ENCODE data around the gene GNG13. TPM values are rescaled to one million over a fixed set of nuclear protein-coding genes. Genes with fewer than 3 reads are reported as not detected.
"Not testable (repeated sequence)": the region's sequence is repeated elsewhere in the genome, so short reads cannot be mapped to it uniquely, and the experiment has no call there.

Gene GNG13
- total RNA-seq, 2 experiments from 2014 or later = not detected

- Mint-ChIP-seq H3K36me3 (no peaks in the 10 kb centered on the region), H3K27me3 (no peaks in the 10 kb centered on the region), H3K4me3 (no peak overlapping the region), H3K4me1 (no peaks in the 10 kb centered on the region), H3K9me3 (peaks cover 7% of the 10 kb centered on the region), H3K27ac (no peak overlapping the region)
- no peak for ATAC-seq (ENCODE audit: low read depth)
- POLR2A ChIA-PET = no interaction called here
- no peak for DNase-seq
Measured at GRCh38 chr16:839643-840408, 39.3 kb upstream of the GNG13 start.

DNA sequence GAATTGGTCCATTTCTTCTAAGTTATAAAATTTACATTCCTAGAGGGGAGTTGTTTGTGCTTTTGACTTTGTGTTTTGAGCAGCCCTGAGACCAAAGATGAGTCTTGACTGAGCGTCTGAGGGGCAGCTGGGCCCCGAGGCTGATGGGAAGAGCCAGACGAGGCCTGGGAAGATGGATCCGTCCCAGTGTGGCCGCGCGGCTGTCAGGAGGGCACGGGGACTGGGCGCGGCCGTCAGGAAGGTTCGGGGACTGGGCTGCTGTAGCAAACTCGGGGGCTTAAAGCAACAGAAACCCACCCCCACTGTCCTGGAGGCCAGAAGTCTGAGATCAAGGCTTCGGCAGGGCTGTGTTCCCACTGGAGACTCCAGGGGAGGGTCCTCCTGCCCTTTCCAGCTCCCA lies 38.2 kb upstream of the GNG13 start:
- POLR2A ChIA-PET = no interaction called here
- Mint-ChIP-seq H3K27me3 (no peaks in the 10 kb centered on the region), H3K36me3 (no peaks in the 10 kb centered on the region), H3K4me3 (no peak overlapping the region), H3K9me3 (peaks cover 7% of the 10 kb centered on the region), H3K27ac (no peak overlapping the region), H3K4me1 (no peaks in the 10 kb centered on the region)
- no peak for ATAC-seq (ENCODE audit: low read depth)
- DNase-seq = no peak

DNA sequence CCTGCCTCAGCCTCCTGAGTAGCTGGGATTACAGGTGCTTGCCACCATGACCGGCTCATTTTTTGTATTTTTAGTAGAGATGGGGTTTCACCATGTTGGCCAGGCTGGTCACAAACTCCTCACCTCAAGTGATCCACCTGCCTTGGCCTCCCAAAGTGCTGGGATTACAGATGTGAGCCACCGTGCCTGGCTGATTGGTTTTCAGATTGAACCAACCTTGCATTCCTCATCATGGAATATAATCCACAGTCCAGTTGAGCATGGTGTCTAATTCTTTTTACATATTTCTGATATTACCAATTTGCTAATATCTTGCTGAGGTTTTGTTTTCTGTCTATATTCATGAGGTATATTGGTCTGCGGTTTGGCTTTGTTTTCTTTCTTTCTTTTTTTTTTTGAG lies 36.3 kb upstream of the GNG13 start:
- H3K36me3 Mint-ChIP-seq; H3K4me3 Mint-ChIP-seq; POLR2A ChIA-PET; H3K27ac Mint-ChIP-seq; H3K9me3 Mint-ChIP-seq; H3K4me1 Mint-ChIP-seq; H3K27me3 Mint-ChIP-seq; ATAC-seq (ENCODE audit: low read depth); DNase-seq: not testable (repeated sequence)

- no peaks in the 10 kb centered on the region for H3K4me1 Mint-ChIP-seq
- no peak overlapping the region for H3K27ac Mint-ChIP-seq
- POLR2A ChIA-PET = no interaction called here
- ATAC-seq (ENCODE audit: low read depth) (no peak), DNase-seq (no peak)
- no peaks in the 10 kb centered on the region for H3K36me3 Mint-ChIP-seq
- peaks cover 7% of the 10 kb centered on the region for H3K9me3 Mint-ChIP-seq
- no peaks in the 10 kb centered on the region for H3K27me3 Mint-ChIP-seq
- H3K4me3 Mint-ChIP-seq = no peak overlapping the region
Measured at GRCh38 chr16:836221-836620, 35.7 kb upstream of the GNG13 start.

DNA sequence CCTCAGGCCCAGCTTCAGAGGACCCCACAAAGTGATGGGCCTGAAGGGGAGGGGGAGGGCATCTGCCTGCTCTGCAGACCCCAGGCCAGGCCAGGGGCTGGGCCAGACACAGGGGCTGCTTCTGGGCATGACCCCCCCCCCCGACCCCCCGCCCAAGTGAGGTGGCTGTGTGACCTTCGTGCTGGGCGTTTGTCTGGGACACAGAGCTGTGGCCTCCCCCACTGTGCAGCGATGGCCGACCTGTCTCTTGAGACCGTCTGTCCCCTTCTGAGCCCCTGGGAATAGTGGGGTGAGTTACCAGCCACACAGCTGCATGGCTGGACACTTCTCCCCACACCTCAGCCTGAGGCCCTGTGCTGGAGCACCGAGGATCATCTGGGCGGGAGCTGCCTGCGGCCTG lies 34.8 kb upstream of the GNG13 start:
- POLR2A ChIA-PET = no interaction called here
- no peak for ATAC-seq (ENCODE audit: low read depth)

GRCh38 chr16:833411-833810 lies 32.9 kb upstream of the GNG13 start:
- Mint-ChIP-seq H3K4me3 (no peak overlapping the region), H3K9me3 (peaks cover 7% of the 10 kb centered on the region), H3K27ac (no peak overlapping the region), H3K36me3 (no peaks in the 10 kb centered on the region), H3K27me3 (no peaks in the 10 kb centered on the region), H3K4me1 (no peaks in the 10 kb centered on the region)
- DNase-seq = no peak
- POLR2A ChIA-PET = no interaction called here
- no peak for ATAC-seq (ENCODE audit: low read depth)

More for the DNA sequence above, 34.8 kb upstream of the GNG13 start:
- H3K9me3 Mint-ChIP-seq = peaks cover 7% of the 10 kb centered on the region
- H3K4me3 Mint-ChIP-seq = no peak overlapping the region
- H3K36me3 Mint-ChIP-seq = no peaks in the 10 kb centered on the region
- H3K4me1 Mint-ChIP-seq = no peaks in the 10 kb centered on the region
- H3K27me3 Mint-ChIP-seq = no peaks in the 10 kb centered on the region
- H3K27ac Mint-ChIP-seq = no peak overlapping the region
- no peak for DNase-seq

GRCh38 chr16:832652-833336 lies 32.3 kb upstream of the GNG13 start:
- no peaks in the 10 kb centered on the region for H3K27me3 Mint-ChIP-seq
- H3K4me3 Mint-ChIP-seq = no peak overlapping the region
- H3K9me3 Mint-ChIP-seq = peaks cover 5% of the 10 kb centered on the region
- H3K4me1 Mint-ChIP-seq = no peaks in the 10 kb centered on the region
- no peaks in the 10 kb centered on the region for H3K36me3 Mint-ChIP-seq
- H3K27ac Mint-ChIP-seq = no peak overlapping the region
- POLR2A ChIA-PET = no interaction called here
- no peak for DNase-seq
- ATAC-seq (ENCODE audit: low read depth) = no peak

DNA sequence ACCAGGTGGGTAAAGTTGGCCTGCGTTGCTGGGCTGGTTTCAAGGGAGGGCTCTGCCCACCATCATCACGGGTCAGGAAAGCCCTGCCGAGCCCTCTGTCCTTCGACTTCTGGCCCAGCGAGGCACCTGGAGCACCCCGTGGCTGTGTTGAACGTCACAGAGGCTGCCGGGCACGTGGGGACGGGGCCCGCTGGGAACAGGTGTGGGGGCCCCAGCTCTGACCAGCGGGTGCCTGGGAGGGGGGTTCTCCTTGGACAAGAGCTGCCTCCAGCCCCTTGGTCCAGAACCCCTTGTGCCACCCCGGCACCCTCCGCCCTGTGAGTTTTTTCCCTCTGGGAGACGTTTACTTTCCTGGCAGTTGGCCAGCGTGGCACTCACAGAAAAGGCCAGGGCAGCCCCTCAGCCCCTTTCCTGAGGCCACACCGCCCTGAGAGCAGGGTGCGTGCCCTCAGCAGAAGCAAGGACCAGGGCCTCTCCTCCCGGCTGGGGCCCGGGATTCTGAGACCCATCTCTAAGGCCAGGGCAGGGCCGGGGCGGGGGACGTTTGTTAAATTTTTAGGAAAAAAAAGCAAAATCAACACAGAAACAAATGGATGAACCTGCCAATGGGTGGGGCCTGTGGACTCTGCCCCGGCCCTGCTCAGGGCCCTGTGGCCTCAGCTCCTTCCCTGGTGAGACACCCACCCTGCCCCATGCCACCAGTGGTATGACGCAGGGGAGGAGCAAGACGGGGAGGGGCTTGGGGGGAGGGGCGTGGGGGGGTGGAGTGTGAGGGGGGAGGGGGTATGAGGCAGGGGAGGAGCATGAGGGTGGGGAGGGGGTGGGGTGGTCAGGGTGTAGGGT lies 31.3 kb upstream of the GNG13 start:
- ATAC-seq (ENCODE audit: low read depth) (no peak), DNase-seq (no peak)
- Mint-ChIP-seq H3K27ac (no peak overlapping the region), H3K9me3 (peaks cover 5% of the 10 kb centered on the region), H3K4me3 (no peak overlapping the region), H3K27me3 (no peaks in the 10 kb centered on the region), H3K36me3 (no peaks in the 10 kb centered on the region), H3K4me1 (no peaks in the 10 kb centered on the region)
- POLR2A ChIA-PET = no interaction called here

- POLR2A ChIA-PET = no interaction called here
Measured at GRCh38 chr16:830871-831570, 30.5 kb upstream of the GNG13 start.

DNA sequence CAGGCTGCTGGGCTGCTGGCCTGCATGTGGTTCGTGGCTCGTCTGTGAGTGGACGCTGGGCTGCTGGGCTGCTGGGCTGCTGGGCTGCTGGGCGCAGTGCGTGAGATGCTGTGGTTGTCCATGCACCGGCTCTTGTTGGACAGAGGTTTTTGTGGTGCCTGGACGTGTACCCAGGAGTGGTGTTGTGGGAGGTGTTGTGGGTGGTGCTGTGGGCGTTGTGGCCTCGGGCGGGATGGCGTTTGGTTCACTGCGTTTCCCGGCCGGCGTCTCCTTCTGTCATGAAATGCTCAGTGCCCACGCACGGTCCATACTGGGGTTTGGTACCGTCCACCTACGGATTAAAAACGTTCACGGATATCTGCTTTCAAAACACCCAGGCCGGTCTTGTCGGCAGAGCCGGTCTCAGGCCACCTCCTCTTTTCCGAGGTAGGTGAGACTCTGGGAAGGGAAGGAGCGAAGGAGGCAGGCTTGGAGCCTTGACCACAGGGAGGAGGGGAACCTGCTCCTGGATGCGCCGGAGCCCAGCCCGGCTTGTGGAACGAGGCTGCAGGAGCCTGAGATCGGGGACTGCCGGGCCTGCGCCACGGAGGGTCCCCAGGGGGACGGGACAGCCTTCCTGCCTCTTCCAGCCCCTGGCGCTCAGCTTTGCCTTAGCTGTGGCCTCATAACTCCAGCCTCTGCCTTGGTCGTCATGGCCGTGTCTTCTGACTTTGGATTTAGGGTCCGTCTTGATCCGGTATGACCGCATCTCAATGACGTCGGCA lies 29.8 kb upstream of the GNG13 start:
- H3K27ac Mint-ChIP-seq = no peak overlapping the region
- no peaks in the 10 kb centered on the region for H3K36me3 Mint-ChIP-seq
- no peaks in the 10 kb centered on the region for H3K4me1 Mint-ChIP-seq
- no peaks in the 10 kb centered on the region for H3K9me3 Mint-ChIP-seq
- H3K4me3 Mint-ChIP-seq = no peak overlapping the region
- no peak for ATAC-seq (ENCODE audit: low read depth)
- DNase-seq = no peak
- POLR2A ChIA-PET = no interaction called here
- H3K27me3 Mint-ChIP-seq = no peaks in the 10 kb centered on the region

More at GRCh38 chr16:830871-831570, 30.5 kb upstream of the GNG13 start:
- H3K27me3 Mint-ChIP-seq = no peaks in the 10 kb centered on the region
- H3K36me3 Mint-ChIP-seq = no peaks in the 10 kb centered on the region
- no peak for DNase-seq
- H3K4me1 Mint-ChIP-seq = no peaks in the 10 kb centered on the region
- H3K4me3 Mint-ChIP-seq = no peak overlapping the region
- H3K27ac Mint-ChIP-seq = no peak overlapping the region
- H3K9me3 Mint-ChIP-seq = no peaks in the 10 kb centered on the region
- no peak for ATAC-seq (ENCODE audit: low read depth)

- Mint-ChIP-seq H3K36me3 (no peaks in the 10 kb centered on the region), H3K4me3 (no peak overlapping the region), H3K27ac (no peak overlapping the region), H3K9me3 (no peaks in the 10 kb centered on the region), H3K27me3 (no peaks in the 10 kb centered on the region), H3K4me1 (no peaks in the 10 kb centered on the region)
- DNase-seq (no peak), ATAC-seq (ENCODE audit: low read depth) (no peak)
- POLR2A ChIA-PET = no interaction called here
Measured at GRCh38 chr16:828891-829290, 28.4 kb upstream of the GNG13 start.

DNA sequence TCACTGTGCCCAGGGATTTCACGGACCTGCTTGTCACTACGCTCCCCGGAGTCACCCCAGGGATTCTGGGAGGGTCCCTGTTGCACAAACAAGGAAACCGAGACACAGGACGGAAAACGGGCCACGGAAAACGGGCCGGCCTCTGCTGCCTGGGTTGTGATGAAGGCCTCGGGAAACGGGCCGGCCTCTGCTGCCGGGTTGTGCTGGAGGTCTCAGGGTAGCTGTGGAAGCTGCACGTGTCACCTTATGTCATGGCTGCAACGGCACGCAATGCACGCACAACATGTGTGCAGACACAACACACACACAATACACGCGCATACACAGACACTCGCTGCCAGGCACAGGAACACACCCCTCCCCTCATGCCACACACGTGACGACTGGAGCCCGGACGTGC lies 27.0 kb upstream of the GNG13 start:
- no peaks in the 10 kb centered on the region for H3K4me1 Mint-ChIP-seq
- H3K27me3 Mint-ChIP-seq = no peaks in the 10 kb centered on the region
- no peaks in the 10 kb centered on the region for H3K36me3 Mint-ChIP-seq
- ATAC-seq (ENCODE audit: low read depth) (no peak), DNase-seq (no peak)
- no peaks in the 10 kb centered on the region for H3K9me3 Mint-ChIP-seq
- no peak overlapping the region for H3K4me3 Mint-ChIP-seq
- POLR2A ChIA-PET = interaction anchor here (0.7 kb wide), 1 partner anchor 118 kb away, joined by 3 read pairs; no protein-coding TSS in a partner anchor
- no peak overlapping the region for H3K27ac Mint-ChIP-seq

All from activated naive CD8-positive, alpha-beta T cell treated with anti-CD3 and anti-CD28 coated beads, Interleukin-2, amount 10 ng/mL, durations not matched to agents 7 days and 5 days (primary cell).